ENCODE data around the gene C14orf93. TPM values are rescaled to one million over a fixed set of nuclear protein-coding genes. Genes with fewer than 3 reads are reported as not detected.
"Not testable (repeated sequence)": the region's sequence is repeated elsewhere in the genome, so short reads cannot be mapped to it uniquely, and the experiment has no call there.

The C14orf93 gene
- total RNA-seq, 6 experiments from 2014 or later: 3.6 to 7.0 (median 5.7) TPM

DNA sequence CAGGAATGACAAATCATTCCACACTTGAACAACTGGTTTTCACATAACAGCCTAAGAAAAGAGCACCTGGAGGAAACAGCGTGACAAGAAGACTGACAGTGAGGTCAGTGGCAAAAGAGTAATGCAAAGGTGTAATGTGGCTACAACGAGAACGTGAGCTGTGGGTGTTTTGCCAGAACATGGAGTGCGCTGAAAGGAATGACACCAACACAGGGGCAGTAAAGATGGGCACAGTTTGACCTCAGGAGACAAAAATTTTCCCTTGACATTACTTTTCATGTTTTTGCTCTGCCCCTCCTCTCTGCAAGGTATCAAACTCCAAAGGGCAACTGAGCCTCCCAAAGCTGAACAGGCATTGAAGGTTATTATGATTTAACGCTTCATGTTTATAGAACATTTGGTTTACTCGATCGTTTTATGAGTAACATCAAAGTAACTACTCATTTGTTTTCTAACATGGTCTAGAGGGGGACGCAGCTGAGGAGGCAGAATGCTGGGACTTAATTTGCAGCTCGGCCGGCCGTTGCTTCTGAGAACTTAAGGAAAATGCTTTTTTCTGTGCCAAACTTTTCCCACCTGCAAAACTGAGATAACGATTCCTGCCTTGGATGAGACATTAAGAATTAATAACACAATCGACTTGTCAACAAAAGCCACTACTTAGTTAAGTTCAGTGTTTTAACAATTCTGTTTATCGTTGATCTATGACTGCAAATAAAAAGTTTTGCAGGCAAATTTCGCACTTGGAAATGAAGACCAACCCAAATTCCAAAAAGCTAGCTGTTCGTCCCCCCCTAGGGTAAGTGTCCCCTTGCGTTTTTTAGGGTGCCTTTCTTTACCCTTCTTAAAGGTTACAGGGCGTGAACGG, 54.0 kb downstream of the C14orf93 start:
- TF ChIP-seq CTCF (IDR thresholded peaks at IDR 0.05): no peak
- Mint-ChIP-seq H3K36me3 (ENCODE audit: low read depth) (peaks cover 10% of the 10 kb centered on the region; the same call in 1 of the 2 replicates), H3K9me3 (no peaks in the 10 kb centered on the region), H3K27me3 (ENCODE audit: insufficient read depth) (no peaks in the 10 kb centered on the region), H3K27ac (peak overlapping the region; percentile 91), H3K4me3 (peak overlapping the region; percentile 94), H3K4me1 (ENCODE audit: low read depth) (peaks cover 17% of the 10 kb centered on the region)
- DNase-seq: no peak

DNA sequence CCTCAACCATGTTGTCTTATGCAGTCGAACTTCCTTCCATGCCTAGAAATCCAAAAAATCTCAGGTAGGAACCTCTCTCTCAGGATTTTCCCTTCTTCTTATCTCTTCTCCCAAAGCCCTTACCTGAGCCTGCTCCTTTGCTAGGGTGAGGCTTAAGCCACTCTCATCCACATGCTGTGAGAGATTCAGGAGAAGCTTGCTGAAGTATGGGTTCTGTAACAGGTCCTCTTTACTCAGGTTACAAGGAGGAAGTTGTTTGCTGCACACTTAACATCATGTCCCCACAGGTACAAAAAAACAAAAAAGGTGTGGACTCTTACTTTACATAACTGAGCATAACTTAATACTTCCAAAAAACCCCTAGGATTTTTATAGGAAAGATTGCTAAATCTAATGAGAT, 57.5 kb downstream of the C14orf93 start:
- TF ChIP-seq CTCF (IDR thresholded peaks at IDR 0.05): no peak
- Mint-ChIP-seq H3K27me3 (ENCODE audit: insufficient read depth) (no peaks in the 10 kb centered on the region), H3K27ac (no peak overlapping the region), H3K9me3 (no peaks in the 10 kb centered on the region), H3K36me3 (ENCODE audit: low read depth) (peaks cover 10% of the 10 kb centered on the region; the same call in 1 of the 2 replicates), H3K4me3 (no peak overlapping the region), H3K4me1 (ENCODE audit: low read depth) (peaks cover 17% of the 10 kb centered on the region)
- DNase-seq: no peak

DNA sequence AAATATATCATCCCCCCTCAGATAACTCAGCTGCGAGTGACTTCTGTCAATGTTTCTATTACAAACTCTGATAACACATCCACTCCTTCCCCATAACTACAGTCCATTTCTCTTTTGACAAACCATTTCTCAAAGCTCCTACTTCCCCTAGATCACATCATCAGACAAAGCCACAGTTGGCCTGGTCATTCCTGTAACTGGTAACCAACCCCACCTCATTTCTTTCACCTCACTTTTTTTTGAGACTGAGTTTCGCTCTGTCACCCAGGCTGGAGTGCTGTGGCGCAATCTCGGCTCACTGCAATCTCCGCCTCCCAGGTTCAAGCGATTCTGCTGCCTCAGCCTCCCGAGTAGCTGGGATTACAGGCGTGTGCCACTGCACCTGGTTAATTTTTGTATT, 58.1 kb downstream of the C14orf93 start:
- not testable (repeated sequence) for H3K4me3 Mint-ChIP-seq; H3K27ac Mint-ChIP-seq; DNase-seq; H3K27me3 Mint-ChIP-seq (ENCODE audit: insufficient read depth); H3K9me3 Mint-ChIP-seq
- Mint-ChIP-seq H3K4me1 (ENCODE audit: low read depth) (peaks cover 17% of the 10 kb centered on the region), H3K36me3 (ENCODE audit: low read depth) (peaks cover 14% of the 10 kb centered on the region)

DNA sequence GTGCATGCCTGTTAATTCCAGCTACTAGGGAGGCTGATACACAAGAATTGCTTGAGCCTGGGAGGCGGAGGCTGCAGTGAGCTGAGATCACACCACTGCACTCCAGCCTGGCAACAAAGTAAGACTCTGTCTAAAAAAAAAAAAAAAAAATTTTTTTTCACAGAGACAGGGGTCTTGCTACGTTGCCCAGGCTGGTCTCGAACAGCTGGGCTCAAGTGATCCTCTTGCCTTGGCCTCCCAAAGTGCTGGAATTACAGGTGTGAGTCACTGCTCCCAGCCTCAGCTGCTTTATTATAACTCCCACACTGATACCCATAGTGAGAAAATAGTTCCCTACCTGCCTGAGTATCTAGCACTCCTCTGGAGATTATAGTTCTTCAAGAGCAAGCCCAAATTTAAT, 64.3 kb downstream of the C14orf93 start:
- TF ChIP-seq CTCF (IDR thresholded peaks at IDR 0.05): no peak
- peaks cover 4% of the 10 kb centered on the region; the same call in 1 of the 2 replicates for H3K4me1 Mint-ChIP-seq (ENCODE audit: low read depth)
- H3K36me3 Mint-ChIP-seq (ENCODE audit: low read depth): peaks cover 14% of the 10 kb centered on the region
- no peak overlapping the region for H3K27ac Mint-ChIP-seq
- H3K9me3 Mint-ChIP-seq: no peaks in the 10 kb centered on the region
- H3K27me3 Mint-ChIP-seq (ENCODE audit: insufficient read depth): no peaks in the 10 kb centered on the region
- no peak overlapping the region for H3K4me3 Mint-ChIP-seq
- DNase-seq: no peak

DNA sequence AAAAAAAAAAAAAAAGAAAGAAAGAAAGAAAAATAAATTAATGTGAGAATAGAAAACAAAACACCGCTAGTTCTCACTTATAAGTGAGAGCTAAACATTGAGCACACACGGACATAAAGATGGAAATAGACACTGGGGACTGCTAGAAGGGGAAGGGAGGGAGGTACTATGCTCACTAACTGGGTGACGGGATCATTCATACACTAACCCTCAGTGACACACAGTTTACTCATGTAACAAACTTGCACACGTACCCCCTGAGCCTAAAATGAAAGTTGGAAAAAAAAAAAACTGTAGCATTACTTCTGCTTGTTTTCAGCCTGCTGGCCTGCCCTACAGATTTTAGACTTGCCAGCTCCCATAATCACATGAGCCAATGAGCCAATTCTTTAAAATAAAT, 70.3 kb downstream of the C14orf93 start:
- Mint-ChIP-seq H3K4me3 (peak overlapping the region; percentile 34; the same call in 1 of the 2 replicates), H3K4me1 (ENCODE audit: low read depth) (peaks cover 17% of the 10 kb centered on the region), H3K9me3 (no peaks in the 10 kb centered on the region), H3K36me3 (ENCODE audit: low read depth) (peaks cover 4% of the 10 kb centered on the region; the same call in 1 of the 2 replicates), H3K27ac (peak overlapping the region; percentile 57), H3K27me3 (ENCODE audit: insufficient read depth) (no peaks in the 10 kb centered on the region)
- TF ChIP-seq CTCF (IDR thresholded peaks at IDR 0.05): no peak
- peak; percentile 24 for DNase-seq

Other genes starting within 250 kb of the C14orf93 start
- gene OXA1L, start 243.5 kb downstream of the C14orf93 start, total RNA-seq (2021; fragmentation: NEBNext Ultra II Directional; extraction: Animal tissue kit (Norgen Biotek cat#: 25700)): 100 to 1,000 TPM in 2 of 6 experiments, 10 to 100 TPM in 4; 87.1 to 108 (median 92.9) TPM
- 1 to 10 TPM in 1 of 6 experiments, under 1 TPM in 5; 0.31 to 1.3 (median 0.56) TPM for gene SLC7A7, start 194.7 kb downstream of the C14orf93 start, total RNA-seq (2021; fragmentation: NEBNext Ultra II Directional; extraction: Animal tissue kit (Norgen Biotek cat#: 25700))
- gene MRPL52, start 180.3 kb downstream of the C14orf93 start, total RNA-seq (2021; fragmentation: NEBNext Ultra II Directional; extraction: Animal tissue kit (Norgen Biotek cat#: 25700)): 100 to 1,000 TPM; 135 to 195 (median 167) TPM
- gene MMP14, start 173.6 kb downstream of the C14orf93 start, total RNA-seq (2021; fragmentation: NEBNext Ultra II Directional; extraction: Animal tissue kit (Norgen Biotek cat#: 25700)): 100 to 1,000 TPM; 284 to 322 (median 298) TPM
- gene LRP10, start 138.4 kb downstream of the C14orf93 start, total RNA-seq (2021; fragmentation: NEBNext Ultra II Directional; extraction: Animal tissue kit (Norgen Biotek cat#: 25700)): 100 to 1,000 TPM; 168 to 226 (median 186) TPM
- under 1 TPM in 4 of 6 experiments, not detected in 2; 0.09 to 0.17 (median 0.14) TPM for gene REM2, start 126.9 kb downstream of the C14orf93 start, total RNA-seq (2021; fragmentation: NEBNext Ultra II Directional; extraction: Animal tissue kit (Norgen Biotek cat#: 25700))
- gene RBM23, start 91.0 kb downstream of the C14orf93 start, total RNA-seq (2021; fragmentation: NEBNext Ultra II Directional; extraction: Animal tissue kit (Norgen Biotek cat#: 25700)): 10 to 100 TPM; 43.5 to 56.8 (median 52.2) TPM
- gene PRMT5, start 80.8 kb downstream of the C14orf93 start, total RNA-seq (2021; fragmentation: NEBNext Ultra II Directional; extraction: Animal tissue kit (Norgen Biotek cat#: 25700)): 100 to 1,000 TPM; 102 to 125 (median 110) TPM
- 10 to 100 TPM; 13.0 to 23.5 (median 19.6) TPM for gene HAUS4, start 53.1 kb downstream of the C14orf93 start, total RNA-seq (2021; fragmentation: NEBNext Ultra II Directional; extraction: Animal tissue kit (Norgen Biotek cat#: 25700))
- gene AJUBA, start 27.6 kb downstream of the C14orf93 start, total RNA-seq (2021; fragmentation: NEBNext Ultra II Directional; extraction: Animal tissue kit (Norgen Biotek cat#: 25700)): 10 to 100 TPM; 66.0 to 79.7 (median 74.9) TPM
- 100 to 1,000 TPM; 221 to 259 (median 241) TPM for gene PSMB5, start 24.8 kb upstream of the C14orf93 start, total RNA-seq (2021; fragmentation: NEBNext Ultra II Directional; extraction: Animal tissue kit (Norgen Biotek cat#: 25700))
- gene PSMB11, start 32.1 kb upstream of the C14orf93 start, total RNA-seq (2021; fragmentation: NEBNext Ultra II Directional; extraction: Animal tissue kit (Norgen Biotek cat#: 25700)): under 1 TPM in 1 of 6 experiments, not detected in 5; 0.12 TPM
- 10 to 100 TPM in 1 of 6 experiments, 1 to 10 TPM in 5; 6.4 to 11.2 (median 8.3) TPM for gene CDH24, start 47.4 kb upstream of the C14orf93 start, total RNA-seq (2021; fragmentation: NEBNext Ultra II Directional; extraction: Animal tissue kit (Norgen Biotek cat#: 25700))
- 100 to 1,000 TPM; 128 to 150 (median 142) TPM for gene ACIN1, start 85.0 kb upstream of the C14orf93 start, total RNA-seq (2021; fragmentation: NEBNext Ultra II Directional; extraction: Animal tissue kit (Norgen Biotek cat#: 25700))
- gene C14orf119, start 85.4 kb upstream of the C14orf93 start, total RNA-seq (2021; fragmentation: NEBNext Ultra II Directional; extraction: Animal tissue kit (Norgen Biotek cat#: 25700)): 100 to 1,000 TPM in 4 of 6 experiments, 10 to 100 TPM in 2; 85.0 to 117 (median 103) TPM
- gene CIROP, start 94.8 kb upstream of the C14orf93 start, total RNA-seq (2021; fragmentation: NEBNext Ultra II Directional; extraction: Animal tissue kit (Norgen Biotek cat#: 25700)): not detected
- gene CEBPE, start 109.1 kb upstream of the C14orf93 start, total RNA-seq (2021; fragmentation: NEBNext Ultra II Directional; extraction: Animal tissue kit (Norgen Biotek cat#: 25700)): not detected
- gene SLC7A8, start 173.5 kb upstream of the C14orf93 start, total RNA-seq (2021; fragmentation: NEBNext Ultra II Directional; extraction: Animal tissue kit (Norgen Biotek cat#: 25700)): 10 to 100 TPM; 13.0 to 24.2 (median 23.3) TPM
- gene RNF212B, start 227.8 kb upstream of the C14orf93 start, total RNA-seq (2021; fragmentation: NEBNext Ultra II Directional; extraction: Animal tissue kit (Norgen Biotek cat#: 25700)): not detected